Activated CD8-positive, alpha-beta memory T cell treated with anti-CD3 and anti-CD28 coated beads for 4 hours (primary cell): ENCODE data around the gene ARGLU1.

Experiments used
- DNase-seq, 2 donors: peaks; one replicate each; pipeline ENCODE4 v3.0.0-alpha.2; 2020; ENCODE audit warnings: low read depth in 2 of 2

Gene ARGLU1

DNA sequence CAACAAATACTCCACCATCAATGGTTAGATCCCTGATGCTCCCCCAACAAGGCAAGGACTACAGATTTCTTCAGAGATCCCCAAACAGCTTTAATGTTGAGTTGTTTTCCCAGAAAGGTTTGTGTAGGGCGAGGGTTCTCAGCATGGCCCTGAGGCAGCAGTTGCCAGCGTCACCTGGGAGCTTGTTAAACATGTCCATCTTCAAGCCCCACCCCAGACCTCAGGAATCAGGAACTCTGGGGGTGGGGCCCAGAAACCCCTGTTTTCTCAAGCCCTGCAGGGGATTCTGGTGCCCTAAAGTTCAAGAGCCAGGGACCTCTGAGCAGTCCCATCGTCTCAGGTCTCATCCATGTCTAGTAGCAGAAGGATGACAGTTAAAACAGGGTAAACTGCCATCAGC is 42.1 kb downstream of the ARGLU1 start:
- no peak for DNase-seq

GRCh38 chr13:106524108-106524507 is 43.8 kb downstream of the ARGLU1 start:
- DNase-seq: no peak

DNA sequence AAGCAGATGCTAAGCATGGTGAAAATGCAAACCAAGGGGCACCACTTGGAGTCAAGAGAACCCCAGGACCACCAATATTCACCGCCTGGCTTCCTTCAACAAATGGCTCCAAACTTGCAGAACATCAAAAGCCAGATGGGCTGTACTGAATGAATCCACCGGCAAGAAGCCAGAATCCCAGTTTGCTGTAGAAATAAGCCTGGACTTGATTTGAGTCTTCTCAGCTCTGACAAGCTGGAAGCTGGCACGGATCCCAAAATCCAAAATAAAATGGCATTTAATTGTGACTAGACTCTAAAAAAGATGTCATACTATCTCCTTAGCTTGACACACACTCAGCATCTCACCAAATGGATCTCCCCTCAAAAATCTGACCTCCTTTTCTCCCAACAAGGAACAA is 44.4 kb downstream of the ARGLU1 start:
- DNase-seq: no peak

DNA sequence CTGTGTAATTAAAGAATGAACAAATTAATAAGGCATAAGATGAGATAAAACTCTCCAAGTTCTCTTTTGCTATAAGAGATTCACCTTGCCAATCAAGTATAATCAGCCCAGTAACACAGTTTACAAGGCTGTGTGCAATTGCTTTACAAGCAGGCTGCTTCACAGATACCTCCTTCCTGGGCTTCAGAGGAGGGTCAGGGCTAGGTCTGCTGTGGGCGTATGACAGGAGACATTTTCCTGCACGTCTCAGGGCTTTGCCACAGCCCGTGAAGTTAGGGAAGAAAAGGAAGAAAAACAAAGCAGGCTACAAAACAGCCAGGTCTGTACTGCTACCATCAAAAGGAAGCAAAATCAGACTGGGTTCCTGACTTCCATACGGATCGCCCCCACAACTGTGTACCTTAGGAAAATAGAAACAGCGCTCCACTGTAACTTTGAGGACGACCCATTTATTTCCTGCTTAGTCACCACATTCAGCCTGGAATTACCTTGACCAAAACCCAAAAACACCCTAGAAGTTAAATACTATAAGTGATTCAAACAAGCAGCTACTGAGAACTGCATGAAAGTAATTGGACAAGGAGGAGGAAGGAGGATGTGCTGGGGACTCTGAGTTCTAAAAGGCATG is 44.9 kb downstream of the ARGLU1 start:
- DNase-seq: no peak

- no peak for DNase-seq
Measured at GRCh38 chr13:106522112-106522705, 45.7 kb downstream of the ARGLU1 start.

DNA sequence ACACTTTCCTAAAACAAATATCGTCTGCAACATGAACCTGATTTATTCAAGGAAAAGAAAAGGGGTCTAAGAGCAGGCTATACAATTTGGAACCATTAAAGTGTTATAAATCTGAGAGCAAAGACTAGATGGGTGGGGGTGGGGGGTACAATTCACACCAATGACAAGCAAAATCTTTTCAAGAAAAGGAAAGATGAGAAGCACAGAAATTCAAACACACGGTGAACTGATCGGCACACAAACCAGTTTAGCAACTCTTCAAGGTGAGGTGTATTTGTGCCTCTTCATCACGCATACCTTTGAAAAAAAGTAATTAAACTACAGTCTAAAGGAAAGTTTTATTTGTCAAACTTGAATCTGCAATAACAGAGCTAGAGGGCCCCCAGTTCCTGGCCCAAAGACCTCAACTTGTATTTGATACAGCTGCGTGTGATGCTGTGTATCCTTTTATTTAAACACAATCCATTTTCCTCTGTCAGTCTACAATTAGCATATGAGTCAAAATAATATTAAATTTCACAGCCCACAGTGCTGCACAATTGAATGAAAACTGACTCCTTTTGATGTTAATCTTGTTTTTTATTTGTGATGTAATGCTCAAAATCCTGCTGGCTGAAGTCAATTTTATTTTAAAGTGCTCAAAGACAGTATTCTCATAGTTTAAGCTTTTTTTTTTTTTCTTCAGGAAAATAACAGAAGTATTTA is 46.7 kb downstream of the ARGLU1 start:
- DNase-seq: no peak

DNA sequence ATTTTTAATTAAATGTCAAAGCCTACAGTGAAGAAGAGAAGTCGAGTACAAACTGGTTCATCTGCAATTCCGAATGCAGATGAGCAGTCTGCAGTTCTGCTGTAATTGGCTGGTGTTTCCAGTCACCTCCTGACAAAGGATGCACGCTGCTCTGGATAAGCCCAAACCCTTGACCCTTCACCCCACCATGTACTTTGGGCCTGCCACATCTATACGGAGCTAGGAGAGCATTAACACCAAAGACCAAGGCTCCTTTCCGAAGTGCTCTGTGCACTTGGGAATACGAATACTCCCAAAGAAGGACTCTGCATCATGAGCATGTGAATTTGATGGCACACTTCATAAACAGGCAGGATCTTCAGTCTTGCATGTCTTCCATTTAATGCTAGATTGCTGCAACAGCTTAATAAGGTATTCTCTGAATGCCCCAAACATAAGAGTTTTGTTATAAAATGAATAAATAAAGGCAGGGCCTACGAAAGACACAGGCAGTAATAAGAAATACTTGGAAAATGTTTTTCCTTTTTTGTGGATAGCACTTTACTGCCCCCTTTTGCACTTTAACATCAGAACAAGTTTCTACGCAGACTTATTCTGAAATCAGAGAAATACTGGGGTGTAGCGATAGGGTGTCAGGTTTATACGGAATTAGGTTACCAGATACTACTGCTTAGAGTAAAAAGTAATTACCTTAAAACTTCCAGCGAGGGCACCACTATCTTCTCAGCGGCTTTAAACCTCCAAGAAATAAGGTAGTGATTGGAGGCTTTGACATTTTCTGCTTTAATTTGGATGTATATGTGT is 47.5 kb downstream of the ARGLU1 start:
- no peak for DNase-seq

DNA sequence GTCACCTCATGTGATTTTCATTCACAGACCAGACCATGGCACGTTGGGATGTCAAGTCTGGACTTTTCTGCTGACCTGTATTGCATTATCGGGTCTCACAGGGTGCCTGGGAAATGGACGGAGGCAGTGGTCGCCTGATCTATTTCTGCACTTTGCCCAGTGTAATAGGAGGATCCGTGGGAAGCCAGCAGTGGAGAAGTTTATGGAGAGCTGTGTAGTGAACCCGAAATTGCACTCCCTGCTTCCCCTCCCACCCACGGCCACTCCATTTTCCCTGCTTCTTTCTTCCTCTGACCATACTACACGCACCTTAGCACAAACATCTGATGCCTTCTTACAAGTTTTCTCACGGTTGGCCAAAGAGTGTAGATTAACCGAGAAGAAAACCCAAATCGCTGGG is 49.4 kb downstream of the ARGLU1 start:
- no peak for DNase-seq

GRCh38 chr13:106517109-106517847 is 50.7 kb downstream of the ARGLU1 start:
- DNase-seq: no peak

DNA sequence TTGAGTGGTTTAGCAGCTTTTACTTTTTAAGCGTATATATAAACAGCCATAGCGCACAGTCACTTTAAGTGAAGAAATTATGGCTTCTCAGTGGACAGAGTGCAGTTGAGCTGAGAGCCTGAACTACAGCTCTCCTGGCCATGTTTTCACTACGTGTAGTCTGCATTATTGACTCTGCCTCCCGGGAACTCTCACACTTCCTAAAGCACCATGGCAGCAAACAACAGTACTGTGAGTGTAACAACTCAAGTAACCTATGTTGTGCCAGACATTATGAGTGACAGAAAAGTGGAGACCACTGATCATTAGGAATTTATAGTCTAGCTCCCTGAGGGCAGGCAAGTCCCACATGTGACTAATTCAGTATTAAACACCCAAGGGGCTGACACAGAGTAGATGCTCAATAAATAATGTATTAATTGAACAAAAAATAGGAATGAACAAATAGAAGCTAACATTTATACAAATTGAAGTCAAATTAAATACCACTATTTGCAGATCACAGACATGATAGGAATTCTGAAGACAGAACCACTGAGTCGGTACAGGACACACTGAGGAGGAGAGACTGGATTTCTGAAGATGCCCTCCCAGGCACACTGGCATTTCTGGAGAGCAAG is 52.2 kb downstream of the ARGLU1 start:
- DNase-seq: no peak

DNA sequence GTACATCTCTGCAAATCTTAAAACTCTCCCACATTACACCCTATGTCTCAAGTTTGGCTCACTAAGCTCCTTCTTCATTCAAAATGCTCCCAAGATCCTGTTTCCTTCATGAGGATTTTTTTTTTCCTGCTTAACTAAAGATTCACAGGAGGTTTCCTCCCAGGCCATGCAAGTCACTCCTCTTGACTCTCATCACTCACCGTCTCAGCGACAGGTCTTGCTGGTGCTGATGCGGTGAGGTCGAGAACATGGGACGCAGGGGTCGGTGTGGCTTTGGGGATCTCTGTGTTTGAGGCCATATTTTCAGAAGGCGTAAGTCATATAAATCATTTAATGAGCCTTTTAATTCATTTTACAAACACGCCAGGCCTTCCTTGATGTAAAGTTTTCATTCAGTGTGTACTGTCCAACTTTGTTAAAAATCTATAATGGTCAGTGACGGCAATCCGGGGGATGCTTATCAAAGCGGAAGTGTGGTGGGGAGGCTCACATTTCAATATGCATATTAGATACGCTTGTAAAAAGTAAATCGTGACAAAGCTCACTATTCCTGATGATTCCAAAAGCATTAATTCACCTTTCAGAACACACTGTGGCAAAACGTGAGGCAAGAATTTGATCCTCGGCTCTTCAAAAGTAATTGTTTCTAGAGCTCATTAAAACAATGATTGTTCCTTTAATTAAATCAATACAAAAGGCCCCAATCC is 52.9 kb downstream of the ARGLU1 start:
- DNase-seq: no peak

DNA sequence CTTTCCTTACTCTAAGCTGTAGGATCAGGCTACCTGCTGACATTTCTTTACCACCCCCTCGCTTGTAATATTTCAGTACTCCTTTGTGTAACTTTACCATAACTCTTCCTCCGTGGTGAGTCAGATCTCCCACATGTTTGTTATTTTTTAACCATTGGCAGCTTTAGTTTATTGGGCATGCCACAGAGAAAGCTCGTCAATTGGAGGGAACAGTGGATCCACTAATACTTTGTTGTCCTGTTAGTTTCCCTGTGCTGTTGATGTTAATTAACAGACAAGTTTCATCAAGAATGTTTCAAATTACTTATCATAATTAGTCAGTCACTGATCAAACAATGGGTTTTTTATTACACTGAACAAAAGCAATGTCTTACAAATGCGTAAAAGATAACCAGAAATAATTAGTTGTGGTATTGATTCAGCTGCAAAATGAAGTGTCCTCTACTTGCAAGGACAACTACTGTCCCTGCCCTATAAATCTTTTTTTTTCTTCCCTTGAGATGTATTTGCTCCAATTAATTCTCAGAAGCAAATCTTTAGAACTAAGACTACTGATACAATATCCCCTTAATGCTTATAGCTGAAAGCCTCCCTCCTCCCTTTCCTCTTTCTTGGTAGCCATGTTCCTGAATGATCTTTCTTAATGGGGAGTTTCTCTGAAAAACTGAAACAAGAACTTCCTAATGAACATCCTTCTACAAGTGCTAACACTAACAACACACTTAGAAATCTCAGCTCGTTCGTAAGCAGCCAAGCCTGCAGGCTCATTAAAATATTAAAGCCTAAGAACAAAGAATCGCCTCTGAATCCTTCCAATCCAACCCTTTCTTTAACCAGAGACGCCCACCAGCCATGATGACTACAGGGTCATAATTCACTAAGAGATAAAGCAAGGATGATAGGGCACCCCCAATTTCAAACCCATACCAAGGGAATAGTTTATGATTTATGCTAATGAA is 54.6 kb downstream of the ARGLU1 start:
- DNase-seq: no peak

DNA sequence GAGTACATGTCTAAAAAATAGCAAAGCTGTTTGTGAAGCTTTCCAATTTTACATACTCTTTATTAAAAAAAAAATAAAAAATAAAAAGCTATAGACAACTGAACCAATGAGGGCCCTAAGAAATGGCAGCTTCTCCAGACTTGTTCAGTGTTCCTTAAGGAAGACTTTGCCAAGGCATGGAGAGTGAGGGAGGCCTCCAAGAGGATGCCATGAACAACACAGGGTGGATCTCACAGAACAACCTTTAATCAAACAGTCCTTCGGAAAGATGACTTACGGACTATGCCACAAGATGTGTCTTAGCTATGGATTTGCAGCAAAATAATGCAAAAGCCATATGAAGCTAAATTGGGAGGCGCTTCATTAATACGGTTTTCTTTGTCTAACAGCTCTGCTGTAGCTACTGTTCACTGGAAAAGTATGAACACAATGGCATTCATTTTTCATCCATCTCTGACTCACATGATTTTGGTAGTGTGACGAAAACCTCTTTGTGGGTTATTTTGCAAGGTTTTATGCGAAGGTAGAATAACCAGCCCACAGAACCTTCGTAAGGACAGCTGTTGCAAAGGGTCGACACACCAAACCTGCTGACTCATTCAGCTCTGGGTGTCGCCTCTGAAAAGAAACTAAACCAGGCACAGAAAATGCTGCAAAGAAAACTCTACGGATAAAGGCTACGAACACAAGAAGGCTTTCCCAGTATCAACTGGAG is 60.2 kb downstream of the ARGLU1 start:
- no peak for DNase-seq

DNA sequence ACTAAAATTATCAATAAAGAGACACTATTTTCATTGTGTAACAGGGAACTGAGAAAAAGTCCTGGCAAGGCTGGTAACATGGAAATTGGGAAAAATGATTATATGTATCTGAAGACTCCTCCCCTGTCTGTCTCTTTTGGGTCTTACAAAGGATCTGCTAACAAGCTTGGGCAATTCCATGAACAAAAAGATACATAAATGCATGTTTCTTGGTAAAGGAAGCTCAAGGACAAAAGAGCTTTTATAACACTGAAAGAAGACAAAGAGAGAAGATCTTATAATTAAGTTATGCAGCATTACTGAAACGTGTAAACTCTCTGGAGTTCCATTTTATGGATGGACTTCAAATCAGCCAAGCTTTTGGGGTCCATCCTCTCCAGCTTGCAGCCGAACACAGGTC is 61.7 kb downstream of the ARGLU1 start:
- no peak for DNase-seq

DNA sequence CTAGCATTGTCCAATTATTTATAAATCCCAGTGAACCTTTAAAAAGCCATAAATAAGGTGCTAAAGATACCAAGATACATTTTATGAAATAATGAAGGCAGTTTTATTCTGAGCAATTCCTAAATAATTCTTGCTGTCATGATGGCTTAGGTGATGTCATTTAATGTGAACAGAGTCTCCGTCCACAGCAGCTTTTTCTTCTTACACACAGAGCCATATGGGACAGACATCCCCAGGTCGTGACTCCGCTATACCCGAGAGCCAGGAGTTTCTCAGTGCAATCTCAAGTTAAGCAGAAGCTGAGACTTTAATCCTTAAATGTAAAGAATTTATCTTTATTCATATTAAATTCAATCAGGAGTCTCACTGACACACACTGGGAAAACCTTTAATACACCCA is 62.2 kb downstream of the ARGLU1 start:
- no peak for DNase-seq

DNA sequence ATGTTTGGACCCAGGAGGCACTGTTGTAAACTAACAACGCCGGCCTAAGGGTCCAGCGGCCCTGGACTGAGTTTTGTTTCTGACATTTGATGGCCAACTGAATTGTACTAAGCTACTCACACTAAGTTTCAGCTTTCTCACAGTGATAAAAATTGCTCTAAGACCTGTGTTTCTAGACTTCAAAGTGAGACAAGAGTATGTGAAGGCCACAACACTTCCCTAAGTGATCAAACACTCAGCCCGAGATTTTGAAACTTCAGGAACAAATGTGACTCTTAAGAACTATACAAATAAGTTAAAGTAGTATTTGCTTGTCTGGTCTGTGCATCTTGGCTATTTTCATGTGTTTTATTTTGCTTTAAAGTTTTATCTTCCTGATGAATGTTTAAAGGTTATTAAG is 62.6 kb downstream of the ARGLU1 start:
- no peak for DNase-seq

GRCh38 chr13:106503730-106504453 is 64.0 kb downstream of the ARGLU1 start:
- no peak for DNase-seq

GRCh38 chr13:106503272-106503671 is 64.7 kb downstream of the ARGLU1 start:
- DNase-seq: no peak
